SW 1271 (cell line): ENCODE data around the gene ABCB11.
"Not testable (repeated sequence)": the region's sequence is repeated elsewhere in the genome, so short reads cannot be mapped to it uniquely, and the experiment has no call there.

Experiments
- DNase-seq, 2 experiments: peaks; one replicate each; lab custom pipeline; 2025; lab: John Stamatoyannopoulos, UW

ABCB11 gene

GRCh38 chr2:169042856-169043255, 11.7 kb upstream of the ABCB11 start:
- DNase-seq = no peak

GRCh38 chr2:169041594-169041993, 10.5 kb upstream of the ABCB11 start:
- DNase-seq = no peak

- no peak for DNase-seq
Measured at GRCh38 chr2:169039702-169040101, 8.6 kb upstream of the ABCB11 start.

GRCh38 chr2:169038338-169038757, 7.2 kb upstream of the ABCB11 start:
- no peak for DNase-seq

GRCh38 chr2:169036736-169037440, 5.8 kb upstream of the ABCB11 start:
- DNase-seq = no peak

- no peak for DNase-seq
Measured at GRCh38 chr2:169035887-169036286, 4.8 kb upstream of the ABCB11 start.

GRCh38 chr2:169034984-169035544, 3.9 kb upstream of the ABCB11 start:
- DNase-seq = no peak

GRCh38 chr2:169034256-169034655, 3.1 kb upstream of the ABCB11 start:
- DNase-seq = no peak

- DNase-seq = no peak
Measured at GRCh38 chr2:169029341-169029740, 1.8 kb downstream of the ABCB11 start.

GRCh38 chr2:169027234-169027633, 3.9 kb downstream of the ABCB11 start:
- DNase-seq = no peak

GRCh38 chr2:169026056-169026455, 5.1 kb downstream of the ABCB11 start:
- no peak for DNase-seq

GRCh38 chr2:169023161-169023560, 8.0 kb downstream of the ABCB11 start:
- no peak for DNase-seq

- DNase-seq = no peak
Measured at GRCh38 chr2:169018390-169018789, 12.7 kb downstream of the ABCB11 start.

GRCh38 chr2:169015943-169016342, 15.2 kb downstream of the ABCB11 start:
- no peak for DNase-seq

- no peak for DNase-seq
Measured at GRCh38 chr2:169014780-169015179, 16.3 kb downstream of the ABCB11 start.

GRCh38 chr2:169013628-169014026, 17.5 kb downstream of the ABCB11 start:
- DNase-seq = no peak

- DNase-seq = no peak
Measured at GRCh38 chr2:169012812-169013627, 18.1 kb downstream of the ABCB11 start.

- DNase-seq = not testable (repeated sequence)
Measured at GRCh38 chr2:169012191-169012792, 18.8 kb downstream of the ABCB11 start.

GRCh38 chr2:169011698-169012097, 19.4 kb downstream of the ABCB11 start:
- no peak for DNase-seq

- DNase-seq = no peak
Measured at GRCh38 chr2:169010633-169011460, 20.3 kb downstream of the ABCB11 start.

- no peak for DNase-seq
Measured at GRCh38 chr2:169009865-169010579, 21.1 kb downstream of the ABCB11 start.
